ENCODE measurements around the gene UCN3.

DNA sequence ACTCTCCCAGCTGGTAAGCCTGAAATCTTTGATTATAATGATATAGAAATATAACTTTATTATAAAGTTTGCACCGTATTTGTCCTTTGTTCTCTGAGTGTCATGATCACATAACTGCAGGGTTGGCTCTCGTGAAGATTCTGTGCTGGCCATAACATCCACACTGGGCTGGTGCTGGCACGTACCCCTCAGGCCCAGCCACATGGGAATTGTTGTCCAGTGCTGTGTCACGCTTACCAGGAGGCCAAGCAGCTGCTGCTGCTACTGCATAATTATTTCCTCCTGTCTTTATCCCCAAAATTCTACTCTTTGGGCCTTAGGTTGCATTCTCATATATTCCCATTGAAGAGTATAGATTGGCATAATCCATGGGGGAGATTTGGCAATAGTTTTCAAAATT, 20.8 kb upstream of the UCN3 start:
- TF ChIP-seq, protein P1, sequence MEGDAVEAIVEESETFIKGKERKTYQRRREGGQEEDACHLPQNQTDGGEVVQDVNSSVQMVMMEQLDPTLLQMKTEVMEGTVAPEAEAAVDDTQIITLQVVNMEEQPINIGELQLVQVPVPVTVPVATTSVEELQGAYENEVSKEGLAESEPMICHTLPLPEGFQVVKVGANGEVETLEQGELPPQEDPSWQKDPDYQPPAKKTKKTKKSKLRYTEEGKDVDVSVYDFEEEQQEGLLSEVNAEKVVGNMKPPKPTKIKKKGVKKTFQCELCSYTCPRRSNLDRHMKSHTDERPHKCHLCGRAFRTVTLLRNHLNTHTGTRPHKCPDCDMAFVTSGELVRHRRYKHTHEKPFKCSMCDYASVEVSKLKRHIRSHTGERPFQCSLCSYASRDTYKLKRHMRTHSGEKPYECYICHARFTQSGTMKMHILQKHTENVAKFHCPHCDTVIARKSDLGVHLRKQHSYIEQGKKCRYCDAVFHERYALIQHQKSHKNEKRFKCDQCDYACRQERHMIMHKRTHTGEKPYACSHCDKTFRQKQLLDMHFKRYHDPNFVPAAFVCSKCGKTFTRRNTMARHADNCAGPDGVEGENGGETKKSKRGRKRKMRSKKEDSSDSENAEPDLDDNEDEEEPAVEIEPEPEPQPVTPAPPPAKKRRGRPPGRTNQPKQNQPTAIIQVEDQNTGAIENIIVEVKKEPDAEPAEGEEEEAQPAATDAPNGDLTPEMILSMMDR (IDR thresholded peaks at IDR 0.05) = no peak
- TF ChIP-seq POLR2A (IDR thresholded peaks at IDR 0.05) = no peak

All from uterus (tissue), 2 donors.